ENCODE results near the gene ELAVL1.

ELAVL1 gene

DNA sequence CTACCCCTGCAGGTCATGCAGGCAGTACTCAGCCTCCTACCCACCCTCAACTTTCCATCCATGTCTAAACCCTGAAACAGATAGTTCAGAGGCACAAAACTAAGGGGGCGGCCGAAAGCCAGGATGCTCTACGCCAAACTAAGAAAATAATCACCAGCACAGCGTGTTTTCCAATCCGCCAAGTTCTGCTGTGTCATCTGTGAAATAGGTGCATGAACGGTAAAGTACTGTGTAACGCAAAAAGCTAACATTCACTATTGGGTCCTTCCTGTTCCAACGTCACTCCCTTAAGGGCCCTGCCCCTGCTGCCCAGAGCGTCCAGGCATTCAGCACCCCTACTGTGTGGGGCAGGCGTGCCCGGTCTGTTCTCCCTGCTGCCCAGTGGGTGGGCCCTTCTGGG is 49.7 kb downstream of the ELAVL1 start:
- TF ChIP-seq GATA3 (IDR thresholded peaks at IDR 0.05; ENCODE audit: low read depth, low read length) (no peak), GATA2 (IDR thresholded peaks at IDR 0.05; ENCODE audit: low read depth, low read length) (no peak)

DNA sequence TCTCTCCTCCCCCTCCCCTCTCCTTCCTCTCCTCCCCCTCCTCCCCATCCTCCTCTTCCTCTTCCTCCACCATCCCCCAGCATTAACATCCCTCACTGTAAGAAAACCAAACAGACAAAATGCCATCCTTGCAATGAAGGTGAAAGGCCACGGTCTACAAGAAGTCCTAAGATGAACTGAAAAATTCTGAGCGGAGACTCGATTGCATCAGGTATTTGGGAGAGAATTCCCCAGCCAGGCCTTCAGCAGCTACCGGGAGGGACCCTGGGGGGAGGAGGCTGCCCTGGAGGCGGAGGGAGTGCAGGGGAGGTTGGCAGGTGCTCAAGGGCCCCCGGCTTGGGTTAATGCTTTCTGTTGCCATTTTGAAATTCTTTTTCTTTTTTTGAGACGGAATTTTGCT is 51.9 kb downstream of the ELAVL1 start:
- no peak for TF ChIP-seq GATA3 (IDR thresholded peaks at IDR 0.05; ENCODE audit: low read depth, low read length)
- no peak for TF ChIP-seq GATA2 (IDR thresholded peaks at IDR 0.05; ENCODE audit: low read depth, low read length)

GRCh38 chr19:7953060-7953459 is 52.4 kb downstream of the ELAVL1 start:
- TF ChIP-seq GATA2 (IDR thresholded peaks at IDR 0.05; ENCODE audit: low read depth, low read length) (no peak), GATA3 (IDR thresholded peaks at IDR 0.05; ENCODE audit: low read depth, low read length) (no peak)

- TF ChIP-seq GATA3 (IDR thresholded peaks at IDR 0.05; ENCODE audit: low read depth, low read length) = no peak
- TF ChIP-seq GATA2 (IDR thresholded peaks at IDR 0.05; ENCODE audit: low read depth, low read length) = no peak
Observed at GRCh38 chr19:7947939-7948338, 57.5 kb downstream of the ELAVL1 start.

DNA sequence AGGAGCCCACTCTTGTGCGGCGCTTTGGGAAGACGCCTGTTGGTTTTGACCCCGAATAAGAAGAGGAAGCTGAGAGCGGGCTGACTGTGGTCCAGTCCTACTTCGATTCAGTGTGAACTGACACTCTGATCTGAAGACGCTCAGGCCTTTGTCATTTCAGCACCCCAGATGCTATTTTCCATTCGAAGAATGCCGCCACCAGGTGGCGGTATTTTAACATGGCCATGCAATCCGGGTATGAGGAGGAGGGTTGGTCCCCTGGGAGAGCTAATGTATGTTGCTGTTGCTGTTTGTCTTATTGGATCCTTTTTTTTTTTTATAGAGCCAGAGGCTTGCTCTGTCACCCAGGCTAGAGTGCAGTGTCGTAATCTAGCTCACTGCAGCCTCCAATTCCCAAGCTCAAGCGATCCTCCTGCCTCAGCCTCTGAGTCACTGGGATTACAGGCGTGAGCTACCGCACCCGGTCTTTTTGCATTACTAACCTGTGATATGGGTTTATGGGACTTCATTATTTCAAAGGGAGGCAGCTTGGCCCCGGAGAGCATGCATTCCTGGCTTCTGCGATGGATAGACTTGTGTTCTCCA is 61.2 kb downstream of the ELAVL1 start:
- TF ChIP-seq GATA3 (IDR thresholded peaks at IDR 0.05; ENCODE audit: low read depth, low read length) (no peak), GATA2 (IDR thresholded peaks at IDR 0.05; ENCODE audit: low read depth, low read length) (no peak)

DNA sequence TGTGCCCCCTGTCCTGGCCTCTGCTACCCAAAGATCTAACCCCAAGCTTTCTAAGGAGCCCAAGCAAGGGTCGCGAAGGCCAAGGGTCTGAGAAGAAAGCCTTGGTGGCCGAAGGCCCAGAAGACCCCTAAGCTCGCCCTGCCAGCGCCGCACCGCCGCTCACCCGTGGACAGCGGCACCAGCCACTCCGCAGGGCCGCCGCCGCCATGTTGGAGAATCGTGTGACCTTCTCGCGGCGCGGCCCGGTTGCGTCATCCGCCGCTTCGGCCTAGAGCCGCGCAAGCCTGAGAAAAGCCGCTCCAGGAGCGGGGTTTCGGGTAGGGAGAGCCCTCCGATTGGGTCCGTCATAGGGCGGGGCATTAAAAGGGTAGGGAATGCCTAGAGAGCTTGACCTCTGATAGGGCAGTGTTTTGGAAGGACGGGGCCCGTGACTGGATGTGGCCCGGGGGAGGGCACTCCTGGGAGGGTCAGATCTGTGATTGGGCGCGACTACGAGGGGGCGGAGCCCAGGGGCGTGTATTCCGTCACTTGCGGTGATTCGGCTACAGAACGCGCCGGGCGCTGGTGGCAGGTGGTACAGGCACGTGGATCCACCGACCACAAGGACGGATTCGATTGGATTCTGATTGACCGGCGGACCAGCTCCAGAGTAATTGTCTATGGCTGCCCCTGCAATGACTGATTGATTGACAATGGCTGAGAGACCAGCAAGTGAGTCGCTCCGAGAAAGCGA is 61.8 kb downstream of the ELAVL1 start, which contains the start of gene TIMM44:
TSS of gene TIMM44 (minus strand) at position 223 of the 733 bp plus-strand sequence. CDS start at position 208, 15 bp downstream.
- TF ChIP-seq GATA3 (IDR thresholded peaks at IDR 0.05; ENCODE audit: low read depth, low read length) = no peak
- no peak for TF ChIP-seq GATA2 (IDR thresholded peaks at IDR 0.05; ENCODE audit: low read depth, low read length)

DNA sequence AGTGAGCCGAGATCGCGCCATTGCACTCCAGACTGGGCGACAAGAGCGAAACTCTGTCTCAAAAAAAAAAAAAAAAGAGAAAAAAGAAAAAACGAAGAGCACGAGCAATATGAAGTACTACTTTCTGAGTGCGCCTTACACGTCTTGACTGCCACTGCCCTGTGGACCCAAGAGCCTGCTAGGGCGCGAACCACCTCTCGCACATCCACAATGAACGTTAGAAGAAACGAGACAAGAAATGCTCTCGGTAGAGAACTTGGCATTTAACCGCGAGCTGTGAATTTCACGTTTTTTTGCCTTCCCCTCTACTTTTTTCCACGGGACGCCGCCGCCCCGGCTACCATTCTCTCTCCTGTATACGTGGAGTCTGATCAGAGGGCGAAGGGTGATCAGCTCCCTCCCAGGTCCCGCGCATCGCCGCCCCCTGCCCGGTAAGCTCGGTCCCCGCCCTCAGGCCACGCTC is 62.4 kb downstream of the ELAVL1 start:
- no peak for TF ChIP-seq GATA3 (IDR thresholded peaks at IDR 0.05; ENCODE audit: low read depth, low read length)
- TF ChIP-seq GATA2 (IDR thresholded peaks at IDR 0.05; ENCODE audit: low read depth, low read length) = no peak

DNA sequence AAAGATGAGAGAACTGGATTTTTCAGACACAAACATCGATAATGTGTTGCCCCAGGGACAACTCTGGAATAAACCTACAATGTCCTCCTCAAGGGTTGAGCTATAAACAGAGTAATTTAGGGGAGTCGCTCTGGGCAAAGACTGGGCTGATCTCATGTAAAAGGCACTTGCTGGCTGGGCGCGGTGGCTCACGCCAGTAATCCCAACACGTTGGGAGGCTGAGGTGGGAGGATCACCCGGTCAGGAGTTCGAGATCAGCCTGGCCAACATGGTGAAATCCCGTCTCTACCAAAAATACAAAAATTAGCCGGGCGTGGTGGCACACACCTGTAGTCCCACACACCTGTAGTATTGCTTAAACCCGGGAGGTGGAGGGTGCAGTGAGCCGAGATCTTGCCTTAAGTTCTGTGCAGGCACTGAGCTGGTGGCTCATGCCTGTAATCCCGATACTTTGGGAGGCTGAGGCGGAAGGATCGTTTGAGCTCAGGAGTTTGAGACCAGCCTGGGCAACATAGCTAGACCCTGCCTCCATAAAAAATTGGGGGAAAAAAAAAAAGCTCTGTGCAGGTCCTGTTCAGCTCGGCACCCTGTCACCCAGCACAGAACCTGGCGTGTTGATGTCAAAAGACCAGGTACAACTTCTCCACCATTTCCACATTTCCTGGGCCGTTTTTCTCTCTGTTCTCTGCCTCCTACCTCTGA is 63.4 kb downstream of the ELAVL1 start:
- TF ChIP-seq GATA3 (IDR thresholded peaks at IDR 0.05; ENCODE audit: low read depth, low read length) (no peak), GATA2 (IDR thresholded peaks at IDR 0.05; ENCODE audit: low read depth, low read length) (no peak)

DNA sequence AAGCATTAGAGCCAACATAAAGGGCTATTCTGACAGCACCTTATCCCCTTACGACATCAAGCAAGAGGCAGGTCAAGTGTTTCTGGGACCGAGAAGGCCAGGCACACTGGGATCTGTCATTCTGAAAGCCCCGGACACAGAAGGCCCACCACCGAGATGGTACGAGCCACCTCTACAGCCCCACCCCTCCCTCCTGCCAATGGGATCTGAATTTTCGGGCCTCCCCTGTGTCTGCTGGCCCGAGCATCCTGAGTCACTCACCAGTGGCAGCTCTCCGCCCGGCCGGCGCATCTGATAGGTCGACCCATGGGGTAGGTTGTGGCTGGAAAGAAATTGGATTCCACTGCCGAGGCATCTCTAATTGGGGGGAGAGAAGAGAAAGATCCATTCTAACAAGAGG is 64.6 kb downstream of the ELAVL1 start:
- TF ChIP-seq GATA2 (IDR thresholded peaks at IDR 0.05; ENCODE audit: low read depth, low read length) (no peak), GATA3 (IDR thresholded peaks at IDR 0.05; ENCODE audit: low read depth, low read length) (no peak)

DNA sequence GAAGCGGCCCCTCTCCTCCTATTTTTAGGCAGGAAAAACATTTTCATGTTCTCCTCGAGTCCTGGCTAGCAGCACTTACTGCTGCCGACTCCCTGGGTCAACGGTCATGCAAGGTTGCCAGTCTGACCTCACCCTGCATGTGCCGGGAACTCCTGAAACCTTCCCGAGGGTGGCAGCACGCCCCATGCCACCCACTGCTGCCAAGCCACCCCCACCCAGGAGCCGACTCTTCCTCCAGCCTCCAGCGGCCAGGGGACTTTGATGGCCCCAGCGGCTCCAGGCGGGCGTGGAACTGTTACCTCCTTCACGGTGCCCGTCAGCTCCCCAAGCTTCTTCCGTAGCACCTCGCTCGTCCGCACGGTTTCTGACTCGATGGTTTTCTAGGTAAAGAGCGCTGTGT is 70.7 kb downstream of the ELAVL1 start:
- no peak for TF ChIP-seq GATA2 (IDR thresholded peaks at IDR 0.05; ENCODE audit: low read depth, low read length)
- no peak for TF ChIP-seq GATA3 (IDR thresholded peaks at IDR 0.05; ENCODE audit: low read depth, low read length)

- TF ChIP-seq GATA2 (IDR thresholded peaks at IDR 0.05; ENCODE audit: low read depth, low read length) (no peak), GATA3 (IDR thresholded peaks at IDR 0.05; ENCODE audit: low read depth, low read length) (no peak)
Observed at GRCh38 chr19:7933828-7934725, 71.4 kb downstream of the ELAVL1 start.

GRCh38 chr19:7933411-7933810 is 72.0 kb downstream of the ELAVL1 start:
- TF ChIP-seq GATA3 (IDR thresholded peaks at IDR 0.05; ENCODE audit: low read depth, low read length) (no peak), GATA2 (IDR thresholded peaks at IDR 0.05; ENCODE audit: low read depth, low read length) (no peak)

- TF ChIP-seq GATA3 (IDR thresholded peaks at IDR 0.05; ENCODE audit: low read depth, low read length) (no peak), GATA2 (IDR thresholded peaks at IDR 0.05; ENCODE audit: low read depth, low read length) (no peak)
Observed at GRCh38 chr19:7932930-7933300, 72.5 kb downstream of the ELAVL1 start.

All from SH-SY5Y (cell line).